Measurements from ENCODE around the gene PLOD2.

The PLOD2 gene

GRCh38 chr3:146100180-146100579 lies 60.8 kb downstream of the PLOD2 start:
- Histone ChIP-seq H3K9me3 (ENCODE audit: low read length) (no peaks in the 10 kb centered on the region), H2AFZ (ENCODE audit: low read depth, low read length) (no peak overlapping the region), H3K4me1 (ENCODE audit: insufficient read depth, low read length) (no peaks in the 10 kb centered on the region), H3K27me3 (ENCODE audit: insufficient read depth, low read length) (no peaks in the 10 kb centered on the region), H3K4me3 (ENCODE audit: low read length) (no peak overlapping the region), H3K36me3 (ENCODE audit: insufficient read depth, low read length) (no peaks in the 10 kb centered on the region)

GRCh38 chr3:146099316-146099715 lies 61.7 kb downstream of the PLOD2 start:
- Histone ChIP-seq H3K4me3 (ENCODE audit: low read length) (no peak overlapping the region), H3K27me3 (ENCODE audit: insufficient read depth, low read length) (no peaks in the 10 kb centered on the region), H3K9me3 (ENCODE audit: low read length) (no peaks in the 10 kb centered on the region), H3K4me1 (ENCODE audit: insufficient read depth, low read length) (no peaks in the 10 kb centered on the region), H2AFZ (ENCODE audit: low read depth, low read length) (no peak overlapping the region), H3K36me3 (ENCODE audit: insufficient read depth, low read length) (no peaks in the 10 kb centered on the region)

- no peak overlapping the region for H2AFZ ChIP-seq (ENCODE audit: low read depth, low read length)
- no peaks in the 10 kb centered on the region for H3K36me3 ChIP-seq (ENCODE audit: insufficient read depth, low read length)
- no peak overlapping the region for H3K4me3 ChIP-seq (ENCODE audit: low read length)
Measured at GRCh38 chr3:146093896-146094295, 67.1 kb downstream of the PLOD2 start.

GRCh38 chr3:146092230-146092629 lies 68.8 kb downstream of the PLOD2 start:
- no peak overlapping the region for H2AFZ ChIP-seq (ENCODE audit: low read depth, low read length)
- H3K27me3 ChIP-seq (ENCODE audit: insufficient read depth, low read length) = no peaks in the 10 kb centered on the region
- no peaks in the 10 kb centered on the region for H3K9me3 ChIP-seq (ENCODE audit: low read length)
- H3K4me3 ChIP-seq (ENCODE audit: low read length) = no peak overlapping the region
- H3K4me1 ChIP-seq (ENCODE audit: insufficient read depth, low read length) = no peaks in the 10 kb centered on the region
- no peaks in the 10 kb centered on the region for H3K36me3 ChIP-seq (ENCODE audit: insufficient read depth, low read length)

More at GRCh38 chr3:146093896-146094295, 67.1 kb downstream of the PLOD2 start:
- no peaks in the 10 kb centered on the region for H3K27me3 ChIP-seq (ENCODE audit: insufficient read depth, low read length)
- H3K4me1 ChIP-seq (ENCODE audit: insufficient read depth, low read length) = no peaks in the 10 kb centered on the region
- no peaks in the 10 kb centered on the region for H3K9me3 ChIP-seq (ENCODE audit: low read length)

GRCh38 chr3:146091397-146091796 lies 69.6 kb downstream of the PLOD2 start:
- no peak overlapping the region for H2AFZ ChIP-seq (ENCODE audit: low read depth, low read length)
- H3K27me3 ChIP-seq (ENCODE audit: insufficient read depth, low read length) = no peaks in the 10 kb centered on the region
- H3K4me3 ChIP-seq (ENCODE audit: low read length) = no peak overlapping the region
- no peaks in the 10 kb centered on the region for H3K4me1 ChIP-seq (ENCODE audit: insufficient read depth, low read length)
- no peaks in the 10 kb centered on the region for H3K36me3 ChIP-seq (ENCODE audit: insufficient read depth, low read length)
- H3K9me3 ChIP-seq (ENCODE audit: low read length) = no peaks in the 10 kb centered on the region

GRCh38 chr3:146090521-146090920 lies 70.5 kb downstream of the PLOD2 start:
- Histone ChIP-seq H3K9me3 (ENCODE audit: low read length) (no peaks in the 10 kb centered on the region), H3K4me1 (ENCODE audit: insufficient read depth, low read length) (no peaks in the 10 kb centered on the region), H3K36me3 (ENCODE audit: insufficient read depth, low read length) (no peaks in the 10 kb centered on the region), H3K27me3 (ENCODE audit: insufficient read depth, low read length) (no peaks in the 10 kb centered on the region), H2AFZ (ENCODE audit: low read depth, low read length) (no peak overlapping the region), H3K4me3 (ENCODE audit: low read length) (no peak overlapping the region)

GRCh38 chr3:146088840-146089239 lies 72.1 kb downstream of the PLOD2 start:
- Histone ChIP-seq H3K9me3 (ENCODE audit: low read length) (no peaks in the 10 kb centered on the region), H2AFZ (ENCODE audit: low read depth, low read length) (no peak overlapping the region), H3K4me3 (ENCODE audit: low read length) (no peak overlapping the region), H3K4me1 (ENCODE audit: insufficient read depth, low read length) (no peaks in the 10 kb centered on the region), H3K36me3 (ENCODE audit: insufficient read depth, low read length) (no peaks in the 10 kb centered on the region), H3K27me3 (ENCODE audit: insufficient read depth, low read length) (no peaks in the 10 kb centered on the region)

GRCh38 chr3:146087116-146087515 lies 73.9 kb downstream of the PLOD2 start:
- no peaks in the 10 kb centered on the region for H3K9me3 ChIP-seq (ENCODE audit: low read length)
- H3K4me3 ChIP-seq (ENCODE audit: low read length) = no peak overlapping the region

GRCh38 chr3:146086211-146086610 lies 74.8 kb downstream of the PLOD2 start:
- H3K27me3 ChIP-seq (ENCODE audit: insufficient read depth, low read length) = no peaks in the 10 kb centered on the region
- H3K4me1 ChIP-seq (ENCODE audit: insufficient read depth, low read length) = no peaks in the 10 kb centered on the region
- no peak overlapping the region for H2AFZ ChIP-seq (ENCODE audit: low read depth, low read length)
- no peaks in the 10 kb centered on the region for H3K36me3 ChIP-seq (ENCODE audit: insufficient read depth, low read length)
- no peak overlapping the region for H3K4me3 ChIP-seq (ENCODE audit: low read length)
- no peaks in the 10 kb centered on the region for H3K9me3 ChIP-seq (ENCODE audit: low read length)

More at GRCh38 chr3:146087116-146087515, 73.9 kb downstream of the PLOD2 start:
- Histone ChIP-seq H3K27me3 (ENCODE audit: insufficient read depth, low read length) (no peaks in the 10 kb centered on the region), H2AFZ (ENCODE audit: low read depth, low read length) (no peak overlapping the region), H3K4me1 (ENCODE audit: insufficient read depth, low read length) (no peaks in the 10 kb centered on the region), H3K36me3 (ENCODE audit: insufficient read depth, low read length) (no peaks in the 10 kb centered on the region)

- no peaks in the 10 kb centered on the region for H3K9me3 ChIP-seq (ENCODE audit: low read length)
- no peak overlapping the region for H2AFZ ChIP-seq (ENCODE audit: low read depth, low read length)
- no peaks in the 10 kb centered on the region for H3K27me3 ChIP-seq (ENCODE audit: insufficient read depth, low read length)
- no peaks in the 10 kb centered on the region for H3K36me3 ChIP-seq (ENCODE audit: insufficient read depth, low read length)
- no peaks in the 10 kb centered on the region for H3K4me1 ChIP-seq (ENCODE audit: insufficient read depth, low read length)
- no peak overlapping the region for H3K4me3 ChIP-seq (ENCODE audit: low read length)
Measured at GRCh38 chr3:146085678-146086077, 75.3 kb downstream of the PLOD2 start.

GRCh38 chr3:146080578-146080977 lies 80.4 kb downstream of the PLOD2 start:
- no peaks in the 10 kb centered on the region for H3K9me3 ChIP-seq (ENCODE audit: low read length)
- no peaks in the 10 kb centered on the region for H3K27me3 ChIP-seq (ENCODE audit: insufficient read depth, low read length)
- H3K4me3 ChIP-seq (ENCODE audit: low read length) = no peak overlapping the region
- H3K4me1 ChIP-seq (ENCODE audit: insufficient read depth, low read length) = no peaks in the 10 kb centered on the region
- no peak overlapping the region for H2AFZ ChIP-seq (ENCODE audit: low read depth, low read length)
- no peaks in the 10 kb centered on the region for H3K36me3 ChIP-seq (ENCODE audit: insufficient read depth, low read length)

- Histone ChIP-seq H3K4me1 (ENCODE audit: insufficient read depth, low read length) (no peaks in the 10 kb centered on the region), H2AFZ (ENCODE audit: low read depth, low read length) (no peak overlapping the region), H3K36me3 (ENCODE audit: insufficient read depth, low read length) (no peaks in the 10 kb centered on the region), H3K27me3 (ENCODE audit: insufficient read depth, low read length) (no peaks in the 10 kb centered on the region), H3K9me3 (ENCODE audit: low read length) (no peaks in the 10 kb centered on the region), H3K4me3 (ENCODE audit: low read length) (no peak overlapping the region)
Measured at GRCh38 chr3:146078031-146078430, 83.0 kb downstream of the PLOD2 start.

GRCh38 chr3:146077181-146077580 lies 83.8 kb downstream of the PLOD2 start:
- Histone ChIP-seq H3K4me3 (ENCODE audit: low read length) (no peak overlapping the region), H3K9me3 (ENCODE audit: low read length) (no peaks in the 10 kb centered on the region), H3K36me3 (ENCODE audit: insufficient read depth, low read length) (no peaks in the 10 kb centered on the region), H3K27me3 (ENCODE audit: insufficient read depth, low read length) (no peaks in the 10 kb centered on the region), H2AFZ (ENCODE audit: low read depth, low read length) (no peak overlapping the region), H3K4me1 (ENCODE audit: insufficient read depth, low read length) (no peaks in the 10 kb centered on the region)

- H3K36me3 ChIP-seq (ENCODE audit: insufficient read depth, low read length) = no peaks in the 10 kb centered on the region
- H3K4me3 ChIP-seq (ENCODE audit: low read length) = no peak overlapping the region
- no peaks in the 10 kb centered on the region for H3K9me3 ChIP-seq (ENCODE audit: low read length)
- H2AFZ ChIP-seq (ENCODE audit: low read depth, low read length) = no peak overlapping the region
- no peaks in the 10 kb centered on the region for H3K27me3 ChIP-seq (ENCODE audit: insufficient read depth, low read length)
- no peaks in the 10 kb centered on the region for H3K4me1 ChIP-seq (ENCODE audit: insufficient read depth, low read length)
Measured at GRCh38 chr3:146072824-146073223, 88.2 kb downstream of the PLOD2 start.

Data from neuron (in vitro differentiated cells).